GM13977 (cell line): ENCODE results near the gene NTRK3.

ENCODE experiments used
- DNase-seq: peaks from one replicate; pipeline ENCODE4 v3.0.0; 2012; ENCODE audit warnings: low spot score
- CTCF ChIP-seq: IDR thresholded peaks from 2 replicates; pipeline ENCODE4 v1.5.1; 2012; ENCODE audit warnings: mild to moderate bottlenecking, control low read depth; ENCODE audit not compliant: insufficient read depth; ENCODE audit errors: extremely low read depth, missing control alignments
- in situ Hi-C: fragments of 300-500 bp; cut with MboI; formaldehyde crosslinking; loops from one replicate; pipeline ENCODE4 v1.12.0; 2022; ENCODE audit warnings: low sequenced_read_pairs, low pct_unique_long_range_greater_than_20kb, mixed read lengths, inconsistent platforms; ENCODE audit not compliant: unreplicated experiment

NTRK3 gene

GRCh38 chr15:88252441-88252840 is 4.1 kb downstream of the NTRK3 start:
- in situ Hi-C loops, result no loop called here
- no peak for TF ChIP-seq CTCF
- no peak for DNase-seq

- in situ Hi-C loops, result no loop called here
- no peak for DNase-seq
- no peak for TF ChIP-seq CTCF
These were observed 5.7 kb downstream of the NTRK3 start for GRCh38 chr15:88250826-88251225.

GRCh38 chr15:88249220-88249619 is 7.3 kb downstream of the NTRK3 start:
- TF ChIP-seq CTCF, result no peak
- in situ Hi-C loops, result no loop called here
- DNase-seq, result no peak

- no peak for TF ChIP-seq CTCF
- DNase-seq, result no peak
- in situ Hi-C loops, result no loop called here
These were observed 8.6 kb downstream of the NTRK3 start for GRCh38 chr15:88247914-88248313.

GRCh38 chr15:88246666-88247446 is 9.7 kb downstream of the NTRK3 start:
- TF ChIP-seq CTCF, result peak; percentile 97
- in situ Hi-C loops, result no loop called here
- peak; percentile 83 for DNase-seq

- TF ChIP-seq CTCF, result no peak
- DNase-seq, result no peak
- in situ Hi-C loops, result no loop called here
These were observed 10.5 kb downstream of the NTRK3 start for GRCh38 chr15:88246081-88246480.
